EH (cell line): ENCODE results near the gene ATP8A1.

Experiments
- DNase-seq: peaks from one replicate; pipeline ENCODE4 v3.0.0-alpha.2; 2015; ENCODE audit warnings: low read depth

ATP8A1 gene

GRCh38 chr4:42625329-42625728 is 31.6 kb downstream of the ATP8A1 start:
- DNase-seq: no peak

GRCh38 chr4:42624551-42624950 is 32.4 kb downstream of the ATP8A1 start:
- no peak for DNase-seq

- DNase-seq: no peak
Observed at GRCh38 chr4:42618023-42618422, 38.9 kb downstream of the ATP8A1 start.

GRCh38 chr4:42617030-42617429 is 39.9 kb downstream of the ATP8A1 start:
- no peak for DNase-seq

GRCh38 chr4:42616572-42616971 is 40.3 kb downstream of the ATP8A1 start:
- DNase-seq: no peak

GRCh38 chr4:42615131-42615763 is 41.7 kb downstream of the ATP8A1 start:
- no peak for DNase-seq

GRCh38 chr4:42612898-42613297 is 44.0 kb downstream of the ATP8A1 start:
- DNase-seq: no peak

GRCh38 chr4:42610941-42611340 is 46.0 kb downstream of the ATP8A1 start:
- DNase-seq: no peak

- DNase-seq: no peak
Observed at GRCh38 chr4:42609051-42609450, 47.9 kb downstream of the ATP8A1 start.

GRCh38 chr4:42608551-42608950 is 48.4 kb downstream of the ATP8A1 start:
- no peak for DNase-seq

GRCh38 chr4:42607011-42607726 is 49.7 kb downstream of the ATP8A1 start:
- DNase-seq: no peak

GRCh38 chr4:42605264-42605663 is 51.6 kb downstream of the ATP8A1 start:
- DNase-seq: no peak

GRCh38 chr4:42603862-42604261 is 53.0 kb downstream of the ATP8A1 start:
- no peak for DNase-seq

GRCh38 chr4:42600578-42600977 is 56.3 kb downstream of the ATP8A1 start:
- DNase-seq: no peak

- DNase-seq: no peak
Observed at GRCh38 chr4:42596918-42597317, 60.0 kb downstream of the ATP8A1 start.

GRCh38 chr4:42594888-42595287 is 62.0 kb downstream of the ATP8A1 start:
- no peak for DNase-seq

GRCh38 chr4:42588909-42589308 is 68.0 kb downstream of the ATP8A1 start:
- DNase-seq: no peak

- DNase-seq: no peak
Observed at GRCh38 chr4:42586775-42587174, 70.1 kb downstream of the ATP8A1 start.

- no peak for DNase-seq
Observed at GRCh38 chr4:42579903-42580302, 77.0 kb downstream of the ATP8A1 start.

- no peak for DNase-seq
Observed at GRCh38 chr4:42578187-42578586, 78.7 kb downstream of the ATP8A1 start.

GRCh38 chr4:42574870-42575430 is 82.0 kb downstream of the ATP8A1 start:
- DNase-seq: no peak

GRCh38 chr4:42573249-42573648 is 83.7 kb downstream of the ATP8A1 start:
- DNase-seq: no peak

GRCh38 chr4:42570221-42570620 is 86.7 kb downstream of the ATP8A1 start:
- no peak for DNase-seq
